Cerebellar cortex (tissue), 1 donor: ENCODE data around the gene RRAGC.
"Not testable (repeated sequence)": the region's sequence is repeated elsewhere in the genome, so short reads cannot be mapped to it uniquely, and the experiment has no call there.

ENCODE experiments used
- DNase-seq: peaks from one replicate; pipeline ENCODE4 v3.0.0-alpha.2; 2015; ENCODE audit warnings: low spot score

The RRAGC gene

GRCh38 chr1:38858833-38859560 is 575 bp downstream of the RRAGC start:
- DNase-seq = peak; percentile 17

GRCh38 chr1:38852780-38853179 is 6.8 kb downstream of the RRAGC start:
- no peak for DNase-seq

GRCh38 chr1:38848071-38848470 is 11.5 kb downstream of the RRAGC start:
- no peak for DNase-seq

- no peak for DNase-seq
Observed at GRCh38 chr1:38846210-38846609, 13.4 kb downstream of the RRAGC start.

GRCh38 chr1:38845088-38845487 is 14.5 kb downstream of the RRAGC start:
- DNase-seq = not testable (repeated sequence)

GRCh38 chr1:38840281-38840680 is 19.3 kb downstream of the RRAGC start:
- DNase-seq = no peak

GRCh38 chr1:38839363-38839762 is 20.2 kb downstream of the RRAGC start:
- no peak for DNase-seq

- not testable (repeated sequence) for DNase-seq
Observed at GRCh38 chr1:38836316-38836715, 23.3 kb downstream of the RRAGC start.

- DNase-seq = peak; percentile 87
Observed at GRCh38 chr1:38834937-38835827, 24.4 kb downstream of the RRAGC start.

GRCh38 chr1:38834221-38834782 is 25.3 kb downstream of the RRAGC start:
- no peak for DNase-seq

- peak; percentile 11 for DNase-seq
Observed at GRCh38 chr1:38833146-38833545, 26.4 kb downstream of the RRAGC start.

- DNase-seq = no peak
Observed at GRCh38 chr1:38832370-38832734, 27.2 kb downstream of the RRAGC start.

GRCh38 chr1:38831731-38832369 is 27.7 kb downstream of the RRAGC start:
- no peak for DNase-seq

GRCh38 chr1:38829368-38829767 is 30.2 kb downstream of the RRAGC start:
- DNase-seq = no peak

- DNase-seq = no peak
Observed at GRCh38 chr1:38827318-38827717, 32.3 kb downstream of the RRAGC start.

- no peak for DNase-seq
Observed at GRCh38 chr1:38826886-38827285, 32.7 kb downstream of the RRAGC start.

- DNase-seq = no peak
Observed at GRCh38 chr1:38826262-38826661, 33.3 kb downstream of the RRAGC start.

- DNase-seq = no peak
Observed at GRCh38 chr1:38820860-38821259, 38.7 kb downstream of the RRAGC start.

- DNase-seq = no peak
Observed at GRCh38 chr1:38819516-38819915, 40.1 kb downstream of the RRAGC start.

- DNase-seq = no peak
Observed at GRCh38 chr1:38819040-38819439, 40.5 kb downstream of the RRAGC start.

GRCh38 chr1:38818175-38818976 is 41.2 kb downstream of the RRAGC start:
- peak; percentile 5 for DNase-seq
